ENCODE results near the gene PLA2G1B.
A peak's percentile ranks its signal among the peaks of the same experiment; 100 is the strongest.
"Not testable (repeated sequence)": the region's sequence is repeated elsewhere in the genome, so short reads cannot be mapped to it uniquely, and the experiment has no call there.

The PLA2G1B gene

GRCh38 chr12:120346031-120346430, 18.5 kb upstream of the PLA2G1B start:
- Mint-ChIP-seq H3K9me3 (ENCODE audit: low read depth) (no peaks in the 10 kb centered on the region), H3K36me3 (no peaks in the 10 kb centered on the region), H3K27me3 (no peaks in the 10 kb centered on the region), H3K27ac (no peak overlapping the region), H3K4me3 (no peak overlapping the region), H3K4me1 (ENCODE audit: low read depth) (no peaks in the 10 kb centered on the region)

DNA sequence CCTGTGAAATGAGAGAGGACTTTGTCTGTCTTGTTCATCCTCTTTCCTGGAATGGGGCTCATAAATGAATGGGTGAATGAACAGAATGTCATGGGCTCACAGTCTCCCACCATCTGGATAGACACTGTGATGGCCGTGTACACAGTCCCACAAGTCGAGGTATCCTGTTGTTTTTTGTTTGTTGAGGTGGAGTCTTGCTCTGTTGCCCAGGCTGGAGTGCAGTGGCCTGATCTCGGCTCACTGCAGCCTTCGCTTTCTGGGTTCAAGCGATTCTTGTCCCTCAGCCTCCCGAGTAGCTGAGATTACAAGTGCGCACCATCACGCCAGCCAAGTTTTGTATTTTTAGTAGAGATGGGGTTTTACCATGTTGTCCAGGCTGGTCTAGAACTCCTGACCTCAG, 16.1 kb upstream of the PLA2G1B start:
- no peaks in the 10 kb centered on the region for H3K27me3 Mint-ChIP-seq
- no peaks in the 10 kb centered on the region for H3K4me1 Mint-ChIP-seq (ENCODE audit: low read depth)
- H3K9me3 Mint-ChIP-seq (ENCODE audit: low read depth) = no peaks in the 10 kb centered on the region
- no peak overlapping the region for H3K4me3 Mint-ChIP-seq
- H3K27ac Mint-ChIP-seq = no peak overlapping the region
- H3K36me3 Mint-ChIP-seq = no peaks in the 10 kb centered on the region

GRCh38 chr12:120343039-120343537, 15.5 kb upstream of the PLA2G1B start:
- Mint-ChIP-seq H3K4me3 (no peak overlapping the region), H3K27ac (no peak overlapping the region), H3K36me3 (peaks cover under 1% of the 10 kb centered on the region), H3K9me3 (ENCODE audit: low read depth) (peaks cover under 1% of the 10 kb centered on the region), H3K27me3 (no peaks in the 10 kb centered on the region), H3K4me1 (ENCODE audit: low read depth) (no peaks in the 10 kb centered on the region)

DNA sequence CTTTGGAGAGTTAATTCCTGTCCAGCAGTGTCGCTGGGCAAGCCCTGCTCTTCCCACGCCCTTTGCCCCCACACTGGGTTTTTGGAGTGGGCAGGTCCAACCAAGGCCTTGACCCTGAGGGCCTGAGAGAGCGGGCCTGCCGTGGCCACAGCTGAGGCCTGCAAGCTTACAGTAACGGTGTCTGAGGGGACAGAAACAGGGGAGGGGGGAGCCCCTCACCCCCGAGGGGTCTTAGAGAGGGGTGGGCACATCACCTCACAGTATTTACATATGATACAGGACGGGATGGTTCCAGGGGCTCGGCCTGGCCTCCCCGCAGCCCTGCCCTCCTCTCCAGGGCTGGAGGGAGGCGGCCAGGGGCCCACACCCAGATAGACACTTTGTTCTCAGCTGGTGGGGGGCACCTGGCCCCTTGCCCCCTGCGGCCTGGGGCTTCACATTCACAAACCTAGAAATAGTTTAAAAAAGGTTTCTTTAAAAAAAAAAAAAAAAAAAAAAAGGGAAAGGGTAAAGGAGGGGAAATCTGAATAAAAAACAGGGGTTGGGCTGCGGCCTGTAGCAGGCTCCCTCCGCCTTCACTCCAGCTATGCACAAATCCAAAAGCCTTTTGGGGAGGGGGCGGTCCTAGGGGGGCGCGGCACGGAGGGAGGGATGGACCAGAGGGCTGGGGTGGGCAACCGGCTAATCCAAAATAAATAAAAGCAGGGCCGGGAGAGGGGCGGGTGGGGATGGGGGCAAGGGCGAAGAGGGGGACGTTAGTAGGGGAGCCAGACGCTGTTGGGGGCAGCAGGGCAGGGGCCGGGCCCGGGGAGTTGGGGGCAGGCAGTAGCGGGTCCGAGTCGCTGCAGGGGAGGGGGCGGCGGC, 14.8 kb upstream of the PLA2G1B start:
- Mint-ChIP-seq H3K9me3 (ENCODE audit: low read depth) (peaks cover 8% of the 10 kb centered on the region), H3K36me3 (peaks cover 7% of the 10 kb centered on the region), H3K27me3 (no peaks in the 10 kb centered on the region), H3K4me1 (ENCODE audit: low read depth) (no peaks in the 10 kb centered on the region), H3K27ac (no peak overlapping the region), H3K4me3 (no peak overlapping the region)

- H3K27me3 Mint-ChIP-seq = no peaks in the 10 kb centered on the region
- H3K36me3 Mint-ChIP-seq = peaks cover 13% of the 10 kb centered on the region
- peaks cover 13% of the 10 kb centered on the region for H3K9me3 Mint-ChIP-seq (ENCODE audit: low read depth)
- no peak overlapping the region for H3K27ac Mint-ChIP-seq
- no peak overlapping the region for H3K4me3 Mint-ChIP-seq
- H3K4me1 Mint-ChIP-seq (ENCODE audit: low read depth) = no peaks in the 10 kb centered on the region
Measured at GRCh38 chr12:120339256-120339655, 11.7 kb upstream of the PLA2G1B start.

GRCh38 chr12:120337730-120338129, 10.2 kb upstream of the PLA2G1B start:
- H3K36me3 Mint-ChIP-seq = peaks cover 13% of the 10 kb centered on the region
- H3K4me3 Mint-ChIP-seq = no peak overlapping the region

GRCh38 chr12:120336392-120336791, 8.8 kb upstream of the PLA2G1B start:
- H3K4me3 Mint-ChIP-seq; H3K4me1 Mint-ChIP-seq (ENCODE audit: low read depth); H3K27ac Mint-ChIP-seq; H3K27me3 Mint-ChIP-seq: not testable (repeated sequence)
- H3K36me3 Mint-ChIP-seq = peaks cover 13% of the 10 kb centered on the region
- H3K9me3 Mint-ChIP-seq (ENCODE audit: low read depth) = peaks cover 13% of the 10 kb centered on the region

More at GRCh38 chr12:120337730-120338129, 10.2 kb upstream of the PLA2G1B start:
- Mint-ChIP-seq H3K27me3 (no peaks in the 10 kb centered on the region), H3K27ac (no peak overlapping the region), H3K4me1 (ENCODE audit: low read depth) (no peaks in the 10 kb centered on the region), H3K9me3 (ENCODE audit: low read depth) (peaks cover 13% of the 10 kb centered on the region)

- Mint-ChIP-seq H3K9me3 (ENCODE audit: low read depth) (peaks cover 13% of the 10 kb centered on the region), H3K36me3 (peaks cover 13% of the 10 kb centered on the region)
- H3K4me3 Mint-ChIP-seq; H3K27me3 Mint-ChIP-seq; H3K4me1 Mint-ChIP-seq (ENCODE audit: low read depth); H3K27ac Mint-ChIP-seq: not testable (repeated sequence)
Measured at GRCh38 chr12:120335447-120335846, 7.9 kb upstream of the PLA2G1B start.

DNA sequence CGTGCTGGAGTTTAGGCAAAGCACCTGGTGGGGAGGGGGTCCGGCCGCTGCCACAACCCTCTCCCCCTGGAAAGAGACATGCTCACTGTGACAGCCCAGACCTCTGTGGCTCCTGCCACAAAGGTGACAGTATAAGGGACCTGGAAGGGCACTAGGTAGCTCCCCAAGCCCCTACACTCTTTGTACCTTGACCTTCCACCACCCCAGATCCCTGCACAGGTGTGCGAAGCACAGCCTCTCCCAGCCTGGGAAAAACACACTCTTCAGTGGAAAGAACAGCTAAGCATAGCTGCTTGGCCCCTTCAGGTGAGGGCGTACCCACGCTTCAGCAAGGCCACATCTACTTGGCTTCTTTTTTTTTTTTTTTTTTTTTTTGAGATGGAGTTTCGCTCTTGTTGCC, 4.9 kb upstream of the PLA2G1B start:
- no peak overlapping the region for H3K4me3 Mint-ChIP-seq
- H3K27ac Mint-ChIP-seq = no peak overlapping the region
- peaks cover 7% of the 10 kb centered on the region for H3K9me3 Mint-ChIP-seq (ENCODE audit: low read depth)
- H3K27me3 Mint-ChIP-seq = no peaks in the 10 kb centered on the region
- H3K4me1 Mint-ChIP-seq (ENCODE audit: low read depth) = no peaks in the 10 kb centered on the region
- H3K36me3 Mint-ChIP-seq = peaks cover 7% of the 10 kb centered on the region

DNA sequence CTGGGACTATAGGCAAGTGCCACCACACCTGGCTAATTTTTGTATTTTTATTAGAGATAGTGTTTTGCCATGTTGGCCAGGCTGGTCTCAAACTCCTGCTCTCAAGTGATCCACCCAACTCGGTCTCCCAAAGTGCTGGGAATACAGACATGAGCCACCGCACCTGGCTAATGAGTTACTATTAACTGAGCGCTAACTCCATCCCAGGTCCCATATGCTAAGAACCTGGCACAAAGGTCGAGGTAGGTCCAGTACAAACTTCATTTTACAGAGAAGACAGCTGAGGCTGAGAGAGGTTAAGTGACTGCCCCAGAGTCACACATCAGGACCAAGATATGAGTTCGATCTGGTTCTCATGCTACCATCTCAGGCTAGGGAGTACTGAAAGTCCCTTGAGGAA, 4.5 kb upstream of the PLA2G1B start:
- peaks cover 4% of the 10 kb centered on the region for H3K36me3 Mint-ChIP-seq
- no peaks in the 10 kb centered on the region for H3K4me1 Mint-ChIP-seq (ENCODE audit: low read depth)
- H3K27me3 Mint-ChIP-seq = no peaks in the 10 kb centered on the region
- H3K9me3 Mint-ChIP-seq (ENCODE audit: low read depth) = peaks cover 4% of the 10 kb centered on the region
- H3K27ac Mint-ChIP-seq = no peak overlapping the region
- no peak overlapping the region for H3K4me3 Mint-ChIP-seq

GRCh38 chr12:120331390-120331789, 3.8 kb upstream of the PLA2G1B start:
- no peaks in the 10 kb centered on the region for H3K4me1 Mint-ChIP-seq (ENCODE audit: low read depth)
- H3K4me3 Mint-ChIP-seq = no peak overlapping the region
- H3K27ac Mint-ChIP-seq = no peak overlapping the region
- peaks cover under 1% of the 10 kb centered on the region for H3K36me3 Mint-ChIP-seq
- H3K27me3 Mint-ChIP-seq = no peaks in the 10 kb centered on the region
- H3K9me3 Mint-ChIP-seq (ENCODE audit: low read depth) = peaks cover 4% of the 10 kb centered on the region

DNA sequence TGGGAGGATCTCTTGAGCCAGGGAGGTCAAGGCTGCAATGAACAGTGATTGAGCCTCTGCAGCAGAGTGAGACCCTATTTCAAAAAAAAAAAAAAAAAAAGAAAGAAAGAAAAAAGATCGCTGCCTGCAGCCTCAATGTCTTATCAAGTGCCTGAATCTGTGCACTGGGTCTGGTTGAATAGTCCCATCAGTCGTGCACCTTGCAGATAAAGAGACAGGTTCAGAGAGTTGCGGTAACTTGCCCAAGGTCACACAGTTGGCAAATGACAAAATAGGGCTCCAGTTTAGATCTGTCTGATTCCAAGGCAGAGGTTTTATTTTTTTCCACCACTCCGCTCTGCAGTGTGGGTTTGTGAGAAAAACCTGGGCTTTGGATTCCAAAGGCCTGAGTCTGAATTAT, 649 bp upstream of the PLA2G1B start:
- Mint-ChIP-seq H3K4me3 (no peak overlapping the region), H3K9me3 (ENCODE audit: low read depth) (no peaks in the 10 kb centered on the region), H3K27ac (no peak overlapping the region), H3K27me3 (no peaks in the 10 kb centered on the region), H3K4me1 (ENCODE audit: low read depth) (peaks cover 6% of the 10 kb centered on the region), H3K36me3 (no peaks in the 10 kb centered on the region)

GRCh38 chr12:120324841-120325417, 2.6 kb downstream of the PLA2G1B start:
- H3K27ac Mint-ChIP-seq = no peak overlapping the region
- no peaks in the 10 kb centered on the region for H3K9me3 Mint-ChIP-seq (ENCODE audit: low read depth)
- H3K4me3 Mint-ChIP-seq = peak overlapping the region; percentile 84
- no peaks in the 10 kb centered on the region for H3K27me3 Mint-ChIP-seq
- no peaks in the 10 kb centered on the region for H3K36me3 Mint-ChIP-seq
- peaks cover 6% of the 10 kb centered on the region for H3K4me1 Mint-ChIP-seq (ENCODE audit: low read depth)

DNA sequence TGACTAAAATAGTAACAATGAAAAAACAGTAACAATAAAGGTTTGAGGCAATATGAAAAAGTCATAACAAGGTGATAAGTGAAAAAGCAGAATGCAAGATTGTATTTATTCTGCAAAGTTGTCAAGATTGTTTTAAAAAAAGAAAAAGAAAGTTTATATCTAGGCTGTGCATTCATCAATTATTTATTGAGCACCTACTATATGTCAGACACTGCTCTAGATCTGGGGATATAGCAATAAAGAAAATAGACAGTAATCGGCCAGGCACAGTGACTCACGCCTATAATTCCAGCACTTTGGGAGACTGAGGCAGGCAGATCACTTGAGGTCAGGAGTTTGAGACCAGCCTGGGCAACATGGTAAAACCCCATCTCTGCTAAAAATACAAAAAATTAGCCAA, 3.8 kb downstream of the PLA2G1B start:
- Mint-ChIP-seq H3K9me3 (ENCODE audit: low read depth) (no peaks in the 10 kb centered on the region), H3K36me3 (no peaks in the 10 kb centered on the region), H3K27me3 (no peaks in the 10 kb centered on the region), H3K4me1 (ENCODE audit: low read depth) (peaks cover 6% of the 10 kb centered on the region), H3K4me3 (no peak overlapping the region), H3K27ac (no peak overlapping the region)

DNA sequence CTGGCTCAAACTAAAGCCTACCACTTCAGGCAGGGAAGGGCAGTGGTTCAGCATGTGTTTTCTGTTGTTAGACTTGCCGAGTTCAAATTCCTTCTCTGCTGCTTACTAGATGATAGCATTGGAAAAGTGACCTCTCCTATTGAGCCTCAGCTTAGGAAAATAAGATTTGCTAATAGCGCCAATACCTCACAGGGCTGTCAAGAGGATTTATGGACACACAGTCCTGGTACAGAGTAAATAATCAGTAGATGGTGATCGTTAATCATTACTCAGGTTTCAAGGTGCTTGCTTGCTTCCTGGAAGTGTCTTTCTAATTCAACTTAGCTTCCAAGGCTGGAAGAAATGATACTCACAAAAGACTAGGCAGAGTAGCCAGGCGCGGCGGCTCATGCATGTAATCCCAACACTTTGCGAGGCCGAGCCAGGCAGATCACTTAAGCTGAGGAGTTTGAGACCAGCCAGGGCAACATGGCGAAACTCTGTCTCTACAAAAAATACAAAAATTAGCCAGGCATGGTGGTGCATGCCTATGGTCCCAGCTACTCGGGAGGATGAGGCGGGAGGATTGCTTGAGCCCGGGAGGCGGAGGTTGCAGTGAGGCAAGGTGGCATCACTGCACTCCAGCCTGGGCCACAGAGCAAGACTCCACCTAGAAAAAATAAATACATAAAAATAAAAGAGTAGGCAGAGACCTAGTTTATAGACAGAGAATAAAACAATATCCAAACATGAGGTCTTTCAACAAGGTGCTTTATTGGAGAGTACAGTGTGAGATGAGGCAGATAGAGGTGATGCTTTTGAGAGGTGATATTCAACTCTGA, 6.0 kb downstream of the PLA2G1B start:
- Mint-ChIP-seq H3K36me3 (no peaks in the 10 kb centered on the region), H3K4me3 (no peak overlapping the region), H3K9me3 (ENCODE audit: low read depth) (no peaks in the 10 kb centered on the region), H3K27ac (no peak overlapping the region), H3K27me3 (no peaks in the 10 kb centered on the region), H3K4me1 (ENCODE audit: low read depth) (peaks cover 19% of the 10 kb centered on the region)
